Upper lobe of right lung (tissue), 1 donor: Measurements from ENCODE around the gene PPIF. TPM values are rescaled to one million over a fixed set of nuclear protein-coding genes. Genes with fewer than 3 reads are reported as not detected.

Experiments
- ATAC-seq: fragments of 200-7000 bp; cut with Tn5 transposase; one replicate; pipeline ENCODE4 v1.9.1; 2020; ENCODE audit warnings: mild to moderate bottlenecking, moderate library complexity
- DNase-seq: peaks from one replicate; pipeline ENCODE4 v3.0.0-alpha.2; 2020
- H3K27ac ChIP-seq: fragments of 200-600 bp; one replicate; pipeline ENCODE4 v1.8.0; 2022
- H3K27me3 ChIP-seq: fragments of 200-600 bp; one replicate; pipeline ENCODE4 v1.8.0; 2022; ENCODE audit warnings: mild to moderate bottlenecking
- H3K36me3 ChIP-seq: fragments of 200-600 bp; one replicate; pipeline ENCODE4 v1.8.0; 2022
- H3K4me1 ChIP-seq: fragments of 200-600 bp; one replicate; pipeline ENCODE4 v1.8.0; 2022
- H3K4me3 ChIP-seq: fragments of 200-600 bp; one replicate; pipeline ENCODE4 v1.8.0; 2022; ENCODE audit warnings: mild to moderate bottlenecking
- H3K9me3 ChIP-seq: fragments of 200-600 bp; one replicate; pipeline ENCODE4 v1.8.0; 2022
- CTCF ChIP-seq: fragments of 200-600 bp; IDR thresholded peaks from one replicate; pipeline ENCODE4 v1.8.0; 2022; ENCODE audit warnings: antibody characterized with exemption
- intact Hi-C: fragments of 100-400 bp; cut with DNase I; formaldehyde crosslinking; loops from one replicate; pipeline ENCODE4 v1.11.0; 2022
- total RNA-seq: library from RNA; stranded (reverse); fragmentation: NEBNext Ultra II Directional; extraction: Animal tissue kit (Norgen Biotek cat#: 25700); gene quantifications from one replicate; pipeline ENCODE4 v1.2.1, GENCODE V29; 2021
- donor health status: DM: no; HTN: yes; CAD: no; lungs with severe emphysema.

PPIF gene
- total RNA-seq, 1 donor from 2014 or later, result 30.7 TPM

- no peaks in the 10 kb centered on the region for H3K9me3 ChIP-seq
- peaks cover 91% of the 10 kb centered on the region for H3K36me3 ChIP-seq
- no peak for TF ChIP-seq CTCF
- DNase-seq, result no peak
- H3K27me3 ChIP-seq, result no peaks in the 10 kb centered on the region
- intact Hi-C loops, result no loop called here
- no peak for ATAC-seq
- no peak overlapping the region for H3K4me3 ChIP-seq
- H3K27ac ChIP-seq, result no peak overlapping the region
- no peaks in the 10 kb centered on the region for H3K4me1 ChIP-seq
These were observed 39.3 kb upstream of the PPIF start for GRCh38 chr10:79308016-79308415.

GRCh38 chr10:79308969-79309665 is 38.2 kb upstream of the PPIF start:
- Histone ChIP-seq H3K9me3 (no peaks in the 10 kb centered on the region), H3K36me3 (peaks cover 91% of the 10 kb centered on the region)
- TF ChIP-seq CTCF, result no peak

GRCh38 chr10:79310200-79310865 is 36.9 kb upstream of the PPIF start:
- Histone ChIP-seq H3K4me1 (no peaks in the 10 kb centered on the region), H3K27ac (no peak overlapping the region), H3K27me3 (no peaks in the 10 kb centered on the region), H3K9me3 (no peaks in the 10 kb centered on the region), H3K36me3 (peaks cover 90% of the 10 kb centered on the region), H3K4me3 (no peak overlapping the region)
- intact Hi-C loops, result no loop called here
- DNase-seq (no peak), ATAC-seq (no peak)
- TF ChIP-seq CTCF, result no peak

More at GRCh38 chr10:79308969-79309665, 38.2 kb upstream of the PPIF start:
- no peaks in the 10 kb centered on the region for H3K4me1 ChIP-seq
- intact Hi-C loops, result no loop called here
- H3K27ac ChIP-seq, result no peak overlapping the region
- DNase-seq (no peak), ATAC-seq (no peak)
- no peaks in the 10 kb centered on the region for H3K27me3 ChIP-seq
- H3K4me3 ChIP-seq, result no peak overlapping the region

- TF ChIP-seq CTCF, result no peak
- Histone ChIP-seq H3K36me3 (peaks cover 86% of the 10 kb centered on the region), H3K27me3 (no peaks in the 10 kb centered on the region), H3K4me3 (no peak overlapping the region), H3K4me1 (no peaks in the 10 kb centered on the region), H3K9me3 (no peaks in the 10 kb centered on the region), H3K27ac (no peak overlapping the region)
- ATAC-seq (no peak), DNase-seq (no peak)
- intact Hi-C loops, result no loop called here
These were observed 36.2 kb upstream of the PPIF start for GRCh38 chr10:79310911-79311573.

GRCh38 chr10:79311581-79312407 is 35.5 kb upstream of the PPIF start:
- Histone ChIP-seq H3K27ac (no peak overlapping the region), H3K4me1 (peaks cover 5% of the 10 kb centered on the region), H3K9me3 (no peaks in the 10 kb centered on the region), H3K36me3 (peaks cover 79% of the 10 kb centered on the region), H3K4me3 (no peak overlapping the region), H3K27me3 (no peaks in the 10 kb centered on the region)
- ATAC-seq, result no peak
- TF ChIP-seq CTCF, result no peak
- no peak for DNase-seq
- intact Hi-C loops, result no loop called here
